Measurements from ENCODE around the gene MBD3L4.

DNA sequence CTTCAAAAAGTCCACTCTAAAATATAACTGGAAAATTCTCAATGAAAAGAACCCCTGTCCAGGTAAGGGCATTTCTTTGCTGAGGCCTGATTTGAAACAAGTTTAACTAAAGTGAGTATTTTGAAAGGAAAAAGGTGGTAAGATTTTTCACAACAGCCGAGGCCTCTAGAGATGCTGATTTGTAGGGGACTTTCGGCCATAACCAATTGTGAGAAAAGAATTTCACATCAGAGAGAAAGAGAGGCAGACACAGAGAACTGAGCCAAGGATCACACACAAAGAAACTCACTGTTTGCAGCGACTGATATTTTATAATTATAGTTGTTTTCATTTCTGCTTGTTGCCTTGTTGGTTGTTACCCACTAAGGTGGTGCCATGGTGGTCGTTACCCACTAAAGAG, 43.2 kb downstream of the MBD3L4 start:
- TF ChIP-seq, protein P1, sequence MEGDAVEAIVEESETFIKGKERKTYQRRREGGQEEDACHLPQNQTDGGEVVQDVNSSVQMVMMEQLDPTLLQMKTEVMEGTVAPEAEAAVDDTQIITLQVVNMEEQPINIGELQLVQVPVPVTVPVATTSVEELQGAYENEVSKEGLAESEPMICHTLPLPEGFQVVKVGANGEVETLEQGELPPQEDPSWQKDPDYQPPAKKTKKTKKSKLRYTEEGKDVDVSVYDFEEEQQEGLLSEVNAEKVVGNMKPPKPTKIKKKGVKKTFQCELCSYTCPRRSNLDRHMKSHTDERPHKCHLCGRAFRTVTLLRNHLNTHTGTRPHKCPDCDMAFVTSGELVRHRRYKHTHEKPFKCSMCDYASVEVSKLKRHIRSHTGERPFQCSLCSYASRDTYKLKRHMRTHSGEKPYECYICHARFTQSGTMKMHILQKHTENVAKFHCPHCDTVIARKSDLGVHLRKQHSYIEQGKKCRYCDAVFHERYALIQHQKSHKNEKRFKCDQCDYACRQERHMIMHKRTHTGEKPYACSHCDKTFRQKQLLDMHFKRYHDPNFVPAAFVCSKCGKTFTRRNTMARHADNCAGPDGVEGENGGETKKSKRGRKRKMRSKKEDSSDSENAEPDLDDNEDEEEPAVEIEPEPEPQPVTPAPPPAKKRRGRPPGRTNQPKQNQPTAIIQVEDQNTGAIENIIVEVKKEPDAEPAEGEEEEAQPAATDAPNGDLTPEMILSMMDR (conservative IDR thresholded peaks at IDR 0.05 in 1 of 2, IDR thresholded peaks at IDR 0.05 in 1 of 2; ENCODE audit: extremely low read depth in 1 of 2, insufficient read depth in 1 of 2, low read depth in 1 of 2, low read length in 2 of 2) = no peak
- TF ChIP-seq EZH2 (IDR thresholded peaks at IDR 0.05; ENCODE audit: borderline replicate concordance, low read length) = no peak
